ENCODE results near the gene RUFY4.

RUFY4 gene

GRCh38 chr2:218060118-218060517 is 8.9 kb upstream of the RUFY4 start:
- in situ Hi-C loops (cut with MboI; ENCODE audit: low sequenced_read_pairs), result no loop called here

GRCh38 chr2:218060950-218061660 is 7.9 kb upstream of the RUFY4 start:
- in situ Hi-C loops (cut with MboI; ENCODE audit: low sequenced_read_pairs), result no loop called here

GRCh38 chr2:218063486-218063885 is 5.6 kb upstream of the RUFY4 start:
- in situ Hi-C loops (cut with MboI; ENCODE audit: low sequenced_read_pairs), result no loop called here

- in situ Hi-C loops (cut with MboI; ENCODE audit: low sequenced_read_pairs), result no loop called here
Measured at GRCh38 chr2:218063896-218064295, 5.2 kb upstream of the RUFY4 start.

GRCh38 chr2:218065239-218066006 is 3.6 kb upstream of the RUFY4 start:
- in situ Hi-C loops (cut with MboI; ENCODE audit: low sequenced_read_pairs), result no loop called here

- in situ Hi-C loops (cut with MboI; ENCODE audit: low sequenced_read_pairs), result no loop called here
Measured at GRCh38 chr2:218066926-218067515, 2.0 kb upstream of the RUFY4 start.

GRCh38 chr2:218067523-218067922 is 1.5 kb upstream of the RUFY4 start:
- in situ Hi-C loops (cut with MboI; ENCODE audit: low sequenced_read_pairs), result no loop called here

GRCh38 chr2:218069606-218070300 is 700 bp downstream of the RUFY4 start:
- in situ Hi-C loops (cut with MboI; ENCODE audit: low sequenced_read_pairs), result no loop called here

- in situ Hi-C loops (cut with MboI; ENCODE audit: low sequenced_read_pairs), result no loop called here
Measured at GRCh38 chr2:218070587-218070986, 1.5 kb downstream of the RUFY4 start.

- in situ Hi-C loops (cut with MboI; ENCODE audit: low sequenced_read_pairs), result no loop called here
Measured at GRCh38 chr2:218071218-218071937, 2.3 kb downstream of the RUFY4 start.

- in situ Hi-C loops (cut with MboI; ENCODE audit: low sequenced_read_pairs), result no loop called here
Measured at GRCh38 chr2:218072002-218072401, 2.9 kb downstream of the RUFY4 start.

GRCh38 chr2:218072478-218073024 is 3.5 kb downstream of the RUFY4 start:
- in situ Hi-C loops (cut with MboI; ENCODE audit: low sequenced_read_pairs), result no loop called here

GRCh38 chr2:218073185-218073584 is 4.1 kb downstream of the RUFY4 start:
- in situ Hi-C loops (cut with MboI; ENCODE audit: low sequenced_read_pairs), result no loop called here

- in situ Hi-C loops (cut with MboI; ENCODE audit: low sequenced_read_pairs), result no loop called here
Measured at GRCh38 chr2:218074031-218074430, 5.0 kb downstream of the RUFY4 start.

GRCh38 chr2:218075975-218076811 is 7.1 kb downstream of the RUFY4 start:
- in situ Hi-C loops (cut with MboI; ENCODE audit: low sequenced_read_pairs), result no loop called here

GRCh38 chr2:218077464-218078216 is 8.6 kb downstream of the RUFY4 start:
- in situ Hi-C loops (cut with MboI; ENCODE audit: low sequenced_read_pairs), result no loop called here

- in situ Hi-C loops (cut with MboI; ENCODE audit: low sequenced_read_pairs), result no loop called here
Measured at GRCh38 chr2:218079943-218080913, 11.2 kb downstream of the RUFY4 start.

- in situ Hi-C loops (cut with MboI; ENCODE audit: low sequenced_read_pairs), result no loop called here
Measured at GRCh38 chr2:218081063-218081462, 12.0 kb downstream of the RUFY4 start.
